NK-92 (cell line): ENCODE measurements around the gene ACAN.

Experiments
- DNase-seq: peaks from one replicate; lab custom pipeline; 2025; ENCODE audit not compliant: unreplicated experiment; lab: John Stamatoyannopoulos, UW

ACAN gene

DNA sequence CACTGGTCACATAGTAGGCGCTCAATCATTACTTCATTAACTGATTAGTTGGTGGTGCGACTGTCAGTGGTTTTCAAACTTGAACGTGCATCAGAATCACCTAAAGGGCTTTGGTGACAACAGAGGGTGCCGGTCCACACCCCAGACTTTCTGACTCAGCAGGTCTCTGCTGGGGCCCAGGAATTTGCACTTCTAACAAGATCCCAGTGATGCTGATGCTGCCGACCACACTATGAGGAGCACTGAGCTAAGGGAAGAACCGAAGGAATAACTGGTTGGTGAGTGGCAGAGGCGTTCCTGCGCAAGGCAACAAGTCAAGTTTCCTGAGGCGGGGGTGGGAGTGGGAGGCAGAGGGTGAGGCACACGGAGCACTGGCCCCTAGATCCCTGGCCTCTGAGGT, 73.3 kb downstream of the ACAN start:
- no peak for DNase-seq

DNA sequence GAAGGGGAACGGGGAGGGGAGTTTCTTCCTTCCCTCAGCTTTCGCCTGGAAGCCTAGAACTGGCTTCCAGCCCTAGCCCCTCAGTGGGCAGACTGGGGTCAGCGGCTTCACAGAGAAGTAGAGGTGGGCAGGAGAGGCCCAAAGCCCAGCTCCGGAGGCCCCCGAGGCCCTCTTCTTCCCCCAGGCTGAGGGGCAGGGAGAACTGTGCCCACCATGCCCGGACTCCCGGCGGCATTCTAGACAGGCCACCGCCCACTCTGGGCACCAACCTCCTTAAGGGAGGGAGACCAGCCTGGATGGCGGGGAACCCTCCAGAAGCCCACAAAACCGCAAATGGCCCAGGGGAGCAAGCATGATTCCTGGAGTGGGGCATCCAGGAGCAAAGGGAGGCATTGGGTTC, 74.2 kb downstream of the ACAN start:
- no peak for DNase-seq

DNA sequence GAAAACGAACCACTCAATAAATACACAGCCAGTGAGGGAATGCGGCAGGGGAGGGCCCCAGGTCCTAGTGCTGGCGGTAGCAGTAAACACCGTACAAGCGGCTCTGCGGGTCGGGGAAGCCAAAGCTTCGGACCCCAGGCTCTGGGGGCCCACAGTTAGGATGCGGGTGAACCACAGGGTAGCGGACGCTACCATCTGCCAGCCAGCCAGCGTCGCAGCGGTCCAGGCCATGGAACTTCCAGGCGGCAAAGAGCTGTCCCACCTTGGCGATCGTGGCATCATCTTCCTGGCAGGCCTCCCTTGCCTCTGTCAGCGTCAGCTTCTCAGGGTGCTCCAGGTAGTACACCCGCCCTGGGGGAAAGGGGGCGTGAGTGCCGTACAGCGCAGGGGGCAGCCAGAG, 74.7 kb downstream of the ACAN start:
- no peak for DNase-seq

DNA sequence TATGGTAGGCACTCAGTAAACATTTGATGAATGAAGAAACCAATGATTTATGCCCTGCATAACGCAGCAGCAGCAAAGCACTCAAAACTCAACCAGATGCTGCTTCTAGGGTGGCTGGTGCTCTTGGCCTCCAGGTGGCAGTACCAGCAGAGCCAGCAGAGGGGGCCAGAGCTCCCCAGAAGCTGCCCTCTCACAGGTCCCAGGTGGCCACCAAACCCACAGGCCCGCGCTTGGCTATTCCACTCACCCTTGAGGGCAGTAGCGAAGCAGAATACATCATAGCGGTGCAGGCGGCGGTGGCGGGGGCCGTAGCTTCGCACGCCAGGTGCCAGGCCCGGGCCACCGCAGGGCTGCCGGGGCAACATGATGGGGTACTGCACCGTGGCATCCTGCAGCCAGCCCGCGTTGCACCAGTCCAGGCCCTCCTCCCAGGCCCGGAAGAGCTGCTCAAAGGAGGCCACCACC, 75.5 kb downstream of the ACAN start:
- DNase-seq = no peak

DNA sequence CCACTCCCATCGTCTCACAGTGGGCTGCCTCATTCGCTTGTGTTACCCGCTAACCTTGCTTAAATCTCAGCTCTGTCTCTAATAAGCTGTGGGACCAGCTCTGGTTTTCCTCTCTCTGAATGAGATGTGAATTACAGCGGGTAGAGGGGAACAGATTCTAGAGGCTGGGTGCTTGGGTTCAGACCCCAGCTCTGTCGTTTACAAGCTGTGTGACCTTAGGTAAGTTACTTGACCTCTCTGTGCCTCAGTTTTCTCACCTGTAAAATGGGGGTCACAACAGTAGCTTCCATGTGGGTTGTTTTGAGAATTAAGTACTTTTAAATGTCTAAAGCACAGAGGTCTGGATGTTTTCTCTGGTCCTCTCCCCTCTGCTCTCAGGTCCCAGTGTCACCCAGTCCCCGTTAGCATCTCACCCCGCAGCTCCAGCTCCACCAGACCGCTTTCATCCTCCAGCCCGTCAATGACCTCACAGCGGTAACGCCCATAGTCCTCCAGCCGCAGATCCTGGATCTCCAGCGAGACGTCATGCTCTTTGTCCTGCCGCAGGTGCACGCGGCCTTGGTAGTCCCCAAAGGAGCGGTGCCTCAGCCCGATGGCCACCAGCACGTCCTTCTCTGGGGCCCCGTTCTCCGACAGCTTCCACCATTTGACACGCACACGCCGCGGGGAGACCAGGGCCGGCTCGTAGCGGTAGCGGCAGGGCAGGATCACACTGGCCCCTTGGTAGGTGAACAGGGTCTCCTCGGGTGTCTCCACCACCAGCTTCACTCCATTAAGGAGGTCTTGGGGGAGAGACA, 77.9 kb downstream of the ACAN start:
- DNase-seq = no peak

DNA sequence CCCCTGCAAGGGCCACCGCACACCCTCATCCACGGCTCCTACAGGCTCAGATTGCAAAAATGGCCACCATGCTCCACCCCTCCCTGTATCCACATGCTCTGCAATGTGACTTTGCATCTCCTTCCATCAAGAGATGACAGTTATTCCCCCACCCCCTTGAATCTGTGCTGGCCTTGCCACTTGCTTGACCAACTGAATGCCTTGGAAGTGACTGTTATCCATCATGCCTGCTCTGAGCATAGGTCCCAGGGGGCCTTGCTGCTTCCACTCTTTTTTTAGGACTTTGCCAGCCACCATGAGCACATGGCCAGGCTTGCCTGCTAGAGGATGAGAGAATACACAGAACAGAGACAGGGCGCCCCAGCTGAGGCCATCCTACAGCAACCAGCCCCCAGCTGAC, 78.5 kb downstream of the ACAN start:
- no peak for DNase-seq

DNA sequence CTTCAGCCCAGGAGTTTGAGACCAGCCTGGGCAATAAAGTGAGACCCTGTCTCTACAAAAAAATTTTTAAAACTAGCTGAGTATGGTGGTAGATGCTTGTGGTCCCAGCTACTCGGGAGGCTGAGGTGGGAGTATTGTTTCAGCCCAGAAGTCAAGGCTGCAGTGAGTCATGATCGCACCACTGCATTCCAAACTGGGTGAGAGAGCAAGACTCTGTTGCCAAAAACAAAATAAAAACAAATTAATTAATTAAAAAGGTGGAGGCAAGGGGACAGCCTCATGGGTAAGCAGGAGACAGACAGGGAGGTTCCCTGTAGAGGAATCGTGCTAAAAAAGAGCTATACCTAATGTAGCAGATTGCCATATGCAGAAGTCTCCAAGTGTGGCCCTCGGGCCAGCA, 79.5 kb downstream of the ACAN start:
- no peak for DNase-seq

DNA sequence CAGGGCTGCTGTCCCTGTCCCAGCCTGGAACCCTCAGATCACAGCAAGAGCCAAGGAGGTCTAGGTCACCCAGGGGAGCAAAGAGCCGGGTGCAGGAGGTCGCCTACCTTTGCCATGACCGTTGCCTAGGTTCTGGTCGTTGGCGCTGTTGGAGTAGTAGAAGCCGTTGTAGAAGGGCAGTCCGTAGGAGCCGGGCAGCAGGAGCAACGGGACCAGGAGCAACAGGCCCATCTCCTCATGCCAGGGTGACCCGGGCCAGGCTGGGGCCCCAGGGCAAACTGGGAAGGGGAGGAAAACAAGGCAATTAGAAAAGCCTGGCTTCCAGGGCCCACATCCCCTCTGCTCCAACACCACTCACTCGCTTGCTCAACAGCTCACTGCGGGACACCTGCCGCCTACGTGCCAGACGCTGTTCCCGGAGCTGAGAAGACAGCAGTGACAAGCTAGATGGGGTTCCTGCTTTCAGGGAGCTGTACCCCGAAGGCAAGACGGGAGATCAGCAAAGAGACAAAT, 83.9 kb downstream of the ACAN start:
- no peak for DNase-seq

DNA sequence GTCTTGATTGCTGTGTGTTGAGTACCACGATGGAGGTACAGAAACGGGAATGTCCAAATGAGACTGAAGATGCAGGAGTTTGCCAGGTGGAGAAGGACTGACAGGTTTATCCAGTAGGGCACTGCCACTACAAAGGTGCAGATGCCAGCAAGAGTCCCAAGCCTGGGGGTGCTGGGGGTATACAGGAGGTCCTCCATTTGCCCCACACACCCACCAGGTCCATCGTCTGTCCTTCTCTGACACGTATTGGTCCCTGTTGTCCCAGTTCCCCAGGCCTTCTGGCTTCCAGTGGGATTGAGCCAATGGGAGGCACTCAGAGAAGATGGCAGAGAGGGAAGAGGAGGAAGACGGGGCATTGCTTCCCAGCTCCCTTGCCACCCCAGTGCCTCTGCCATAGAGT, 85.5 kb downstream of the ACAN start:
- DNase-seq = no peak

DNA sequence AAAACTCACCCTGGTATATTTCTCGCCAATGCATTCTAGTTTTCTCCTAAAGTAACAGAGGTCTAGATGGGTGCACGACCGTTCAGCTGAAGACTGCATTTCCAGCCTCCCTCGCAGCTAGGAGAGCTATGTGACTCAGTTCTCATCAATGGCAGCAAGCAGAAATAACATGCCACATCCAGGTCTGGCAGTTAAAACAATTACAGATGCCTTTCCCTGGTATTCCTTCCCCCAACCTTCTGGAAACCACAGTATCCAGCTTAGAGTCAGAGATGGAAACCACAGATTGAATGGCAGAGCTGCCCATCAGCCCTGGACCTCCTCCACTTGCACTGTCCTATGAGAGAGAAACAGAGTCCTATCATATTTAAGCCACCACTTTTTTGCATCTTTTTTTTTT, 87.3 kb downstream of the ACAN start:
- DNase-seq = no peak

DNA sequence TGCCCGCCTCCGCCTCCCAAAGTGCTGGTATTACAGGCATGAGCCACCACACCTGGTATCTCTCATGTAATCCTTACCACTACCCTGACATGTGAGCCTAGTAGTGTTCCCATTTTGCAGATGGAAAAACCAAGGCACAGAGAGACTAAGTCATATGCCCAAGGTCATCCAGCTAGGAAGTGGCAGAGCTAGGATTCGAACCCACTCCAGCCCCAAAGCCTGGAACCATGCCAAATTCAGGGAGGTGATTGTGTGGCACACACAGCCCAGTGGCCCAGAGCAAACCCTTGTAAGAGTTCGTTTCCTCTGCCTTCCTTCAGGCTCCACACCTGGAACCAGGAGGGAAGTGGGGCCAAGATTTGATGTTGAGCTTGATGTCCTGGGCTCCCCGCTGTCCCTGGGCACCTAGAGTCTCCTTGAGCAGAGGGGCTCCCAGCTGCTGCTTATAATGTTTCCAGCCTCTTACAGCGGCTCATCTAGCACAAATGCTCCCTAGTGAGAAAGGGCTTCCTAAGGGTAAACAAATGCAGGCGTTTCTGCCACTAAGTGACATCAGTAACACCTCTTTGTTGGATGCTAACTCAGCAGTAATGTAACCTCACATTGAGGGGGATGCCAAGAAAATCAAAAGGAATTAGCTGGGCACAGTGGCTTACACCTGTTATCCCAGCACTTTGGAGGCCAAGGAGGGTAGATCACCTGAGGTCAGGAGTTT, 88.5 kb downstream of the ACAN start:
- no peak for DNase-seq

DNA sequence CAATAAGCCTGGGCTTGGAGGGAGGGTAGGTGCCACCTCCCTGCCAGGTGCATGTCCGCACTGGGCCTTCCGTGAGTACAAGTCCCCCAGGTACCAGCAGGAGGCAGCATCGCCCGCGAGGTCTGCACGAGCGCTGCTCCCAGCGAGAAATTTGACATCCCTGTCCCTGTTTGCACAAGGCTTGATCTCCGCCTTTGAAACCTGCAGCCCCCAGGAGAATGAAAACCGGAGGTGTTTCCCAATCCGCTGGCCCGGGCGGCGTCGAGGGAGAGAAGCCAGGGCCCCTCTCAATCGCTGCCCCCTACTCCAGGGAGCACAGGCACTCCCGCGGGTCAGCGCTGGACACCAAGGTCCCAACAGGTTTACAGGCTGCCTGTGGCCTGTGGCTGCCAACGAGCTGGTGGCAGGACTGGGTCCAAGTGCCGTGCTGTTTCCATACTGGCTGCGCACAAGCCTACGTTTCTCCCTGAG, 91.1 kb downstream of the ACAN start:
- no peak for DNase-seq

DNA sequence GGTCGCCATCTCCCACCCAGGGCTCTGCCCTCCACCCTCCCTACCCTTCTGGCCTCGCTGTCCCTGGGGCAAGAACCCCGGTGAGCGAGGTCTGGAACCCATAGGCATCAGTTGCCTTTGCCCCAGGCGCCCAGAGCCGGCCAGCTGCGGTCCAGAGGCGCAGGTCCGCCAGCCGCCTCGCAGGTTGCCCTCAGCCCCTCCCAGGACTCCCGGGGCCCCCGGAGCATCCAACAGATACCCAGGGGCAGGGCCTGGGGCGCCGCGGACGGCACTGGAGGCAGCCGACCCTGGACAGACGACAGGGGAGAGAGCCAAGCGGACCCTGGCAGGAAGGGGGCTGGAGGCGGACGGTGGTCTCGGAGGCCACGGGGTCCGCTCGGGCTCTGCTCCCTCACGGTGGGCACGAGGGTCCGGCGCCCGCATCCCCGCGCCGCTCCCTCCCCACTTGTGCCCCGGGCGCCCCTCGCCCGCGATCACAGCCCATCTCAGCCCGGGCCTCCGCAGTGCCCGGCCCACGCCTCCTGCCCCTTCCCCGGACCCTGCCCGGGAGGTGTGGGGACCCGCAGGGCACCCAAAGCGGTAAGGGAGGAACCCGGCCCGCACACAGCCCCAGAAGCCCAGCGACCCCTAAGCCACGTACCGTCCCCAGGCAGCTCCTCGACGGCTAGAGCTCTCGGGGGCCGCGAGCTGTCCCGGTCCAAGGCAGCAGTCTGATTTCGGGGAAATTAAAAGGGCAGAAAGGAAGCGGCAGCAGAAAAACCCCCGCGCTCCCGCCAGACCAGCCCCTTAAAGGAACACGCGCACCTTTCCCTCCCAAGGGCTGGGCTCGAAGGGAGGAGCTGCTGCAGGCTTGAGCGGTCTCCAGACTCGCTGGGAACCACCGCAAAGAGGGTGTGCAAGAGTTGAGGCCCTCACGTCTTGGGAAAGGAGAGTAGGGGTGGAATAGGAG, 91.9 kb downstream of the ACAN start, which contains the start of gene HAPLN3:
Gene HAPLN3 (minus strand): TSS at position 726 of the 949 bp plus-strand sequence. CDS start 8,246 bp downstream, outside the sequence.
- no peak for DNase-seq

DNA sequence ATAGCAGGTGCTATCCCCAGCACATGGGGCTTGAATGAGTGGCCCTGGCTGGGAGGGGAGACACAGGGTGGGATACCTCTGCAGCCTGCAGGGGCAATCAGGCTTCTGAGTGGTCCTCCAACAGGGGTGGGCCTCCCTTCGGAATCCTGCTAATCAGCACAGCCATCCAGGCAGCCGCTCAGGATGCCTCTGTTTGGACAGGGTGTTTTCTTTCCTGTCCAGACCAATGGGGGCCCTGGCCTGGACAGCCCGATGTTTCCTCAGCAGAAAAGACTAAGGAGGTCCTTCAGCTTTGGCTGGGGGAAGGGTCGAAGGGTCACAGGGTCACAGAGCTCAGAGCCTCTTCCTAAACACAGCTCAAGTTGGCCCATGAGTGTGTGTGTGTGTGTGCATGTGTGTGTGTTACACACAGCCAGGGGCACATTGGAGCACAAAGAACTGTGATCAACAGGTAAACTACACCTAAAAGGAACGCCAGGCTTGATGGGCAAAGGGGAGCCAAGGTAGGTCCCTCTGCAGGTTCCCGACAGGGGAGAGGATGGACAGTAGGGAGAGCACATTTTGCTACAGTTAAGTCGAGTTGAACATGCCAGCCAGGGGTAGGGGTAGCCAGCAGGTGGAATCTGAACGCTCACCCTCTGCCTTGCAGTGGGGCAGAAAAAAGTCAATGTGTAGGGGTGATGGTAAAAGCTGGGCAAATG, 93.2 kb downstream of the ACAN start:
- no peak for DNase-seq

DNA sequence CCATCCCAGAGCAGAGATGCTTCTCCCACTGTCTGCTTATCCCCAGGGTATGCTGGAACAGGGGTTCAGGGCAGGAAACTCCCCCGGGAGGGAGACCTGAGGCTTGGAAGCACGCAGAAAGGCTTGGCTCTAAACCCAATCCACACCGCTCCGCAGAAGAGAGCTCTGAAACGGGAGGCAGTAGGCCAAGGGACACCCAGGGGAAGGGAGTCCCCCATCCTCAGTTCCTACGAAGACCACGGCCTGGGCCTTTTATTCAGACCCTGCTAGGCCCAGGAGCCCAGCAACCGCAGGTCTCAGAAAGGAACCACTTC, 93.9 kb downstream of the ACAN start:
- DNase-seq = no peak

DNA sequence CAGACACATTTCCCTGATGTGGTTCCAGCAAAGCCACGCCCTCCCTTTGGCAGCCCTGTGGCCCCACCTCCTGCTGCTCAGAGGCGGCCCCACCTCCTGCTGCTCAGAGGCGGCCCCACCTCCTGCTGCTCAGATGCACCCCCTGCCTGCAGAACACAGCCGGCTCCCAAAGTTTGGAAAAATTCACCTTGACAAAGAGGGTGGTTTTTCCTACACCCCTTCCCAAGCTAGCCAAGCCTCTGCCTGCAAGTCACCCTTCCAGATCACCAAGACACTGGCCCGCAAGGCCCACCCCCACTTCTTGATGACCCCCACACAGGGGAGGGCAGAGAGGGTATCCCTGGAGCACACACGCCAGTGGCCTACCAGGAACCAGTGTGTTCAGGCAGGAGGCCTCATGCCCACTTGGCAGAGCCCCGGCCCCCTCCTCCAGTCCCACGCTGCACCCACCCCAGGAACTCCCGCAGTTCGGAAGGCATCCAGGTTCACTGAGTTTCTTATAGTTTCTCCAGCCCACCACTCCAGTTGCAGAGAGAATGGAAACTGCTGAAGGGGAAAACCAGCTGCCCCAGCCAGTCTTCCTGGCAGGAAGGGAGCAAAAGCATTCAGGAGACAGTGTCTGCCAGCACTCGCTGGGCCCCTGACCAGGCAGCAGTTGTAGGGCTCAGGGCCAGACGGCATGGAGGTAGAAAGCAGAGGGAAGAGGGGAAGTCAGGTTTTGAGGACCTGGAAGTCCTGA, 94.4 kb downstream of the ACAN start:
- no peak for DNase-seq

DNA sequence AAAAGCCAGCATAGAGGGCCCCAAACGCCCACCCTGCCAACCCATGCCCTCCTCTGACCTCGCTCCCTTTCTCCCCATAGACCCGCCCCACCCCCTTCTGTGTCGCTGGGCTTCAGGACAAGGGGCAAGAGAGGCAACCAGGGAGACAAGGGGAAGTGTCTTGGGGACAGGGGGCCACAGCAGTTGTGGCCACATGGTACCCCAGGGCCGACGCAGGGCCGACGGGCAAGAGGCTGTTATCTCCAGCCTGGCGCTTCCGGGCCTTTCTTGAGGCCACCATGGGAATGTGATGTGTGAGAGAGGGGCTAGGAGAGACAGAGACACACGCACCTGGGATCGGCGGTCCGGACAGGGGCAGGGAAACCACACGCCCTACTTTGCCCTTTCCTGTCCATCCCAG, 95.5 kb downstream of the ACAN start:
- no peak for DNase-seq

DNA sequence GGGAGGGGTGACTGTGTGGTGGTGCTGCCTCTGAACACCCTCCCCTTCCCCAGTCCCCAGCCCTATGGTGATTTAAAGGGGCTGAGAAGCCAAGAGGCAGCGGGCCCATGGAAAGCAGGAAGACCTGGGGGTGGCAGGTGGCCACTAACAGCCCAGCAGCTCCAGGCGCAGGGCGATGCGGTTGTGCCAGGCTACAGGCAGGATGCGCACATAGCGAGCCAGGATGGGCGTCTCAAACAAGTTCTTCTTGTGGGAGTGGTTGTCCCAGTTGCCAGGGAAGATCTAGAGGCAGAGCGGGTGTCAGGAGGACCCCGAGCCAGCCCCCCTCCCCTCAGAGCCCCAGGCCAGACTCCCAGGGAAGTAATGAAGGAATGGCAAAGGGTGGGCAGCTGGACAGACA, 96.0 kb downstream of the ACAN start:
- DNase-seq = no peak

DNA sequence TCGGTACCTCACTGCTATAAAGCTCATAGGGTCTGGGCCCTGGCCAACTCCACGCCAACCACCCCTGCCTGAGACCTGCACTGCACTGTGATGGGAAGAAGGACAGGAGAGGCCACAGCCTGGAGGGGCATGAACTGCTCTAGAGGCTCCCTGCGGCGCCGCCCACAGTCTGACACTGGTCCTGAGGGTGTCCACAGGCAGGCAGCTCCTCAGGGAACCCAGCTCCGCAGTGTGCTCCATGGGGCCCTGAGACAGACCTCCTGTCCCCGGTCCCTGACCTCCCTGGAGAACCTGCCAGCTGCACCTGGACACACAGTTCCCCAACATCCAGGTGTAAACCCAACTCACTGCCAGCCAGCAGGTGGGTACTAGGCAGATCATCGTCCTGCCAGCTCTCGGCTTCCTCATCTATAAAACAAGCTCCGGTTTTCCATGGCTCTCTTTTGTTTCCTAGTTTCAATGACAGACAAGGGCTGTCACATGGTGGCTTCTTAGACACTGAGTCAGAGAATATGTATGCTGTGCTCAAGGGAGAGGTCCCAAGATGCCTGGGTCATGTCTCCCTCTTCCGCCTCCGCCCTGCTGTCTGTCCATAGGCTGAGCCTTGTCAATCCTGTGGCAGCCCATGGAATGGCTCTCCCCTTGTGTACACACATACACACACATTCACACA, 97.2 kb downstream of the ACAN start:
- DNase-seq = no peak
